Keratinocyte (primary cell): ENCODE measurements around the gene MAGI2. TPM values are rescaled to one million over a fixed set of nuclear protein-coding genes. Genes with fewer than 3 reads are reported as not detected.

Source experiments
- DNase-seq: peaks from one replicate; pipeline ENCODE4 v3.0.0-alpha.2; 2011; ENCODE audit warnings: low read depth, missing footprints, low spot score
- FAIRE-seq: peaks from 2 replicates; lab custom pipeline; 2011; peaks lifted over from hg19 to GRCh38; lab: Jason Lieb, UNC
- H2AFZ ChIP-seq: 2 replicates; pipeline ENCODE4 v1.6.0; 2012; ENCODE audit warnings: low read length, control low read depth, inconsistent platforms; ENCODE audit not compliant: control insufficient read depth
- H3K27ac ChIP-seq: 2 replicates; pipeline ENCODE4 v1.5.1; 2011; ENCODE audit warnings: low read length; ENCODE audit not compliant: control insufficient read depth, insufficient read depth
- H3K27me3 ChIP-seq: 3 replicates; pipeline ENCODE4 v1.6.0; 2011; ENCODE audit warnings: low read length; ENCODE audit not compliant: control insufficient read depth, insufficient read depth; ENCODE audit errors: extremely low read depth
- H3K36me3 ChIP-seq, 2 experiments: 2 replicates in 1 of 2; 3 replicates in 1 of 2; pipeline ENCODE4 v1.5.1; 2011; ENCODE audit warnings: low read length in 2 of 2, mild to moderate bottlenecking in 1 of 2; ENCODE audit not compliant: control insufficient read depth in 2 of 2, insufficient read depth in 2 of 2; ENCODE audit errors: extremely low read depth in 1 of 2
- H3K4me1 ChIP-seq: 3 replicates; pipeline ENCODE4 v1.5.1; 2011; ENCODE audit warnings: low read length; ENCODE audit not compliant: control insufficient read depth, insufficient read depth; ENCODE audit errors: extremely low read depth
- H3K4me2 ChIP-seq: 3 replicates; pipeline ENCODE4 v1.6.0; 2011; ENCODE audit warnings: low read depth, low read length; ENCODE audit not compliant: control insufficient read depth, insufficient read depth; ENCODE audit errors: extremely low read depth
- H3K4me3 ChIP-seq, 3 experiments: fragments of 200-600 bp in 1 of 3; sonication (generic) in 1 of 3; 2 replicates in 2 of 3; 3 replicates in 1 of 3; pipeline ENCODE4 v1.5.1; 2011 to 2016; ENCODE audit warnings: low read length in 3 of 3, mild to moderate bottlenecking in 3 of 3, control low read depth in 2 of 3, inconsistent platforms in 1 of 3, low read depth in 1 of 3, mixed read lengths in 1 of 3, mixed run types in 1 of 3, moderate library complexity in 1 of 3; ENCODE audit not compliant: control insufficient read depth in 2 of 3, insufficient read depth in 2 of 3; ENCODE audit errors: extremely low read depth in 1 of 3
- H3K79me2 ChIP-seq: 2 replicates; pipeline ENCODE4 v1.6.0; 2012; ENCODE audit warnings: low read length; ENCODE audit not compliant: control insufficient read depth, insufficient read depth
- H3K9ac ChIP-seq: 3 replicates; pipeline ENCODE4 v1.6.0; 2011; ENCODE audit warnings: low read length; ENCODE audit not compliant: control insufficient read depth, insufficient read depth; ENCODE audit errors: extremely low read depth
- H3K9me1 ChIP-seq: 3 replicates; pipeline ENCODE4 v1.6.0; 2011; ENCODE audit warnings: low read length; ENCODE audit not compliant: control insufficient read depth, insufficient read depth; ENCODE audit errors: extremely low read depth
- H3K9me3 ChIP-seq: 2 replicates; pipeline ENCODE4 v1.5.1; 2012; ENCODE audit warnings: low read depth, low read length; ENCODE audit not compliant: control insufficient read depth
- H4K20me1 ChIP-seq: 3 replicates; pipeline ENCODE4 v1.6.0; 2011; ENCODE audit warnings: low read length; ENCODE audit not compliant: control insufficient read depth, insufficient read depth; ENCODE audit errors: extremely low read depth
- CTCF ChIP-seq, 3 experiments: IDR thresholded peaks in 1 of 3; conservative IDR thresholded peaks in 1 of 3; optimal IDR thresholded peaks in 1 of 3; 2 replicates in 2 of 3; 3 replicates in 1 of 3; pipeline versions ENCODE3 to v1.5.1; 2011; ENCODE audit warnings: low read length in 3 of 3, mild to moderate bottlenecking in 3 of 3, moderate library complexity in 2 of 3, control low read depth in 1 of 3, inconsistent platforms in 1 of 3; ENCODE audit not compliant: insufficient read depth in 2 of 3; ENCODE audit errors: extremely low read depth in 1 of 3
- EZH2 ChIP-seq: IDR thresholded peaks from one replicate; pipeline ENCODE4 v1.6.1; 2012; ENCODE audit warnings: inconsistent platforms, mild to moderate bottlenecking, low read length, moderate library complexity
- dilution Hi-C: fragments of 300-500 bp; cut with MboI; formaldehyde crosslinking; loops from one replicate; pipeline ENCODE4 v1.7.0; 2020; ENCODE audit warnings: low sequenced_read_pairs; ENCODE audit not compliant: extremely low pct_ligation_motif_present
- polyA plus RNA-seq, 5 experiments: library from polyadenylated mRNA; depleted of rRNA in 3 of 5; stranded (reverse) in 3 of 5; stranded (forward) in 1 of 5; unstranded in 1 of 5; fragments of >200 nt; gene quantifications; 1 replicate in 1 of 5; 2 replicates in 3 of 5; 3 replicates in 1 of 5; pipeline versions ENCODE4 v1.2.1 to v1.2.3, GENCODE V29; 2011 to 2012; ENCODE audit warnings: missing spikeins in 2 of 5, low read depth in 1 of 5, low replicate concordance in 1 of 5

Gene MAGI2
- polyA plus RNA-seq, 1 donor (not counting 4 experiments of a cell fraction or from before 2014, with no cell fraction given): 0.07 TPM

- dilution Hi-C loops: no loop called here
- no peak overlapping the region for H2AFZ ChIP-seq
Observed at GRCh38 chr7:77993838-77994237, 1459.6 kb downstream of the MAGI2 start.

GRCh38 chr7:77991656-77992055 is 1461.8 kb downstream of the MAGI2 start:
- no peak overlapping the region for H3K27ac ChIP-seq
- dilution Hi-C loops: no loop called here

More at GRCh38 chr7:77993838-77994237, 1459.6 kb downstream of the MAGI2 start:
- Histone ChIP-seq H3K4me2 (no peak overlapping the region), H3K27me3 (no peaks in the 10 kb centered on the region), H3K27ac (no peak overlapping the region), H3K4me3 (no peak overlapping the region), H3K4me1 (no peaks in the 10 kb centered on the region), H3K79me2 (no peaks in the 10 kb centered on the region), H3K9me1 (no peaks in the 10 kb centered on the region), H4K20me1 (no peaks in the 10 kb centered on the region), H3K9ac (no peak overlapping the region), H3K9me3 (no peaks in the 10 kb centered on the region), H3K36me3 (no peaks in the 10 kb centered on the region)
- TF ChIP-seq CTCF (optimal IDR thresholded peaks at IDR 0.05 in 1 of 3, IDR thresholded peaks at IDR 0.05 in 1 of 3, conservative IDR thresholded peaks at IDR 0.05 in 1 of 3; ENCODE audit: extremely low read depth in 1 of 3, insufficient read depth in 2 of 3, low read length in 3 of 3) (no peak), EZH2 (no peak)
- DNase-seq (no peak), FAIRE-seq (no peak)

More at GRCh38 chr7:77991656-77992055, 1461.8 kb downstream of the MAGI2 start:
- Histone ChIP-seq H3K9me1 (no peaks in the 10 kb centered on the region), H3K9me3 (no peaks in the 10 kb centered on the region), H3K79me2 (no peaks in the 10 kb centered on the region), H3K36me3 (no peaks in the 10 kb centered on the region), H4K20me1 (no peaks in the 10 kb centered on the region), H3K9ac (no peak overlapping the region), H3K4me2 (no peak overlapping the region), H3K4me3 (no peak overlapping the region), H3K4me1 (no peaks in the 10 kb centered on the region), H2AFZ (no peak overlapping the region), H3K27me3 (no peaks in the 10 kb centered on the region)
- DNase-seq (no peak), FAIRE-seq (no peak)
- no peak for TF ChIP-seq EZH2
- TF ChIP-seq CTCF (optimal IDR thresholded peaks at IDR 0.05 in 1 of 3, IDR thresholded peaks at IDR 0.05 in 1 of 3, conservative IDR thresholded peaks at IDR 0.05 in 1 of 3; ENCODE audit: extremely low read depth in 1 of 3, insufficient read depth in 2 of 3, low read length in 3 of 3): no peak
